ENCODE measurements around the gene AGMO.

AGMO gene

GRCh38 chr7:15561835-15562234, at the start of gene AGMO:
AGMO (minus strand) TSS chr7:15562015.
- DNase-seq: no peak

- no peak for DNase-seq
These were observed 48.7 kb upstream of the AGMO start for GRCh38 chr7:15610503-15610902.

- DNase-seq: no peak
These were observed 47.5 kb upstream of the AGMO start for GRCh38 chr7:15609287-15609686.

GRCh38 chr7:15607529-15608210, 45.9 kb upstream of the AGMO start:
- no peak for DNase-seq

GRCh38 chr7:15606561-15606960, 44.7 kb upstream of the AGMO start:
- no peak for DNase-seq

GRCh38 chr7:15604166-15604565, 42.4 kb upstream of the AGMO start:
- no peak for DNase-seq

- DNase-seq: no peak
These were observed 41.3 kb upstream of the AGMO start for GRCh38 chr7:15603124-15603523.

- no peak for DNase-seq
These were observed 40.4 kb upstream of the AGMO start for GRCh38 chr7:15602236-15602635.

- no peak for DNase-seq
These were observed 39.4 kb upstream of the AGMO start for GRCh38 chr7:15601175-15601574.

GRCh38 chr7:15600298-15600697, 38.5 kb upstream of the AGMO start:
- no peak for DNase-seq

GRCh38 chr7:15594461-15594860, 32.6 kb upstream of the AGMO start:
- no peak for DNase-seq

GRCh38 chr7:15593382-15593781, 31.6 kb upstream of the AGMO start:
- no peak for DNase-seq

GRCh38 chr7:15586266-15586665, 24.5 kb upstream of the AGMO start:
- DNase-seq: no peak

- no peak for DNase-seq
These were observed 22.8 kb upstream of the AGMO start for GRCh38 chr7:15584575-15584974.

GRCh38 chr7:15582773-15583172, 21.0 kb upstream of the AGMO start:
- no peak for DNase-seq

GRCh38 chr7:15581352-15581951, 19.6 kb upstream of the AGMO start:
- no peak for DNase-seq

- no peak for DNase-seq
These were observed 19.0 kb upstream of the AGMO start for GRCh38 chr7:15580604-15581351.

GRCh38 chr7:15577600-15577999, 15.8 kb upstream of the AGMO start:
- DNase-seq: no peak

- DNase-seq: no peak
These were observed 9.6 kb upstream of the AGMO start for GRCh38 chr7:15571301-15571878.

GRCh38 chr7:15567652-15568051, 5.8 kb upstream of the AGMO start:
- DNase-seq: no peak

- DNase-seq: no peak
These were observed 5.2 kb upstream of the AGMO start for GRCh38 chr7:15567036-15567435.

GRCh38 chr7:15566476-15566875, 4.7 kb upstream of the AGMO start:
- no peak for DNase-seq

GRCh38 chr7:15560968-15561367, 847 bp downstream of the AGMO start:
- DNase-seq: no peak

GRCh38 chr7:15559416-15559928, 2.3 kb downstream of the AGMO start:
- no peak for DNase-seq
